PC-9 (cell line): ENCODE measurements around the gene GPX3.

Source experiments
- EZH2 ChIP-seq: fragments of 200-600 bp; sonication (generic); IDR thresholded peaks from 2 replicates; pipeline ENCODE4 v1.8.0; 2017; ENCODE audit warnings: antibody characterized with exemption, low read depth
- TF ChIP-seq, protein P1 (sequence below): fragments of 200-600 bp; sonication (generic); conservative IDR thresholded peaks from 2 replicates; pipeline ENCODE4 v1.6.1; 2017; ENCODE audit warnings: mixed run types, antibody characterized with exemption, mild to moderate bottlenecking, moderate library complexity

DNA sequence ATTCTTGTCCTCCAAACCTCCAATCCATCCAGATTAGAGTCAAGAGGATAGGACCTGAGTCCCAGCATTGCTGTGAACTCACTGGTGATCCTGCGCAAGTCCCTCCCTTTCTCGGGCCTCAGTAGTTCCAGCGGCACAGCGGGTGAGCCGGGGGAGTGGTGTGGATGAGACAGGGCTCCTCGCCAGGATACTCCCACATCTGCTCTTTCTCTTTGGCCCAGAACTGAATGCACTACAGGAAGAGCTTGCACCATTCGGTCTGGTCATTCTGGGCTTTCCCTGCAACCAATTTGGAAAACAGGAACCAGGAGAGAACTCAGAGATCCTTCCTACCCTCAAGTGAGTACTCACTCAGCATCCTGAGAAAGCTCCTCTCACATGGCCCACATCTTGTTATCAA lies 6.3 kb downstream of the GPX3 start:
- no peak for TF ChIP-seq EZH2
- TF ChIP-seq, protein P1, sequence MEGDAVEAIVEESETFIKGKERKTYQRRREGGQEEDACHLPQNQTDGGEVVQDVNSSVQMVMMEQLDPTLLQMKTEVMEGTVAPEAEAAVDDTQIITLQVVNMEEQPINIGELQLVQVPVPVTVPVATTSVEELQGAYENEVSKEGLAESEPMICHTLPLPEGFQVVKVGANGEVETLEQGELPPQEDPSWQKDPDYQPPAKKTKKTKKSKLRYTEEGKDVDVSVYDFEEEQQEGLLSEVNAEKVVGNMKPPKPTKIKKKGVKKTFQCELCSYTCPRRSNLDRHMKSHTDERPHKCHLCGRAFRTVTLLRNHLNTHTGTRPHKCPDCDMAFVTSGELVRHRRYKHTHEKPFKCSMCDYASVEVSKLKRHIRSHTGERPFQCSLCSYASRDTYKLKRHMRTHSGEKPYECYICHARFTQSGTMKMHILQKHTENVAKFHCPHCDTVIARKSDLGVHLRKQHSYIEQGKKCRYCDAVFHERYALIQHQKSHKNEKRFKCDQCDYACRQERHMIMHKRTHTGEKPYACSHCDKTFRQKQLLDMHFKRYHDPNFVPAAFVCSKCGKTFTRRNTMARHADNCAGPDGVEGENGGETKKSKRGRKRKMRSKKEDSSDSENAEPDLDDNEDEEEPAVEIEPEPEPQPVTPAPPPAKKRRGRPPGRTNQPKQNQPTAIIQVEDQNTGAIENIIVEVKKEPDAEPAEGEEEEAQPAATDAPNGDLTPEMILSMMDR = no peak
